Fibroblast of skin of left quadriceps (primary cell): ENCODE data around the gene TXNL1.
"Not testable (repeated sequence)": the region's sequence is repeated elsewhere in the genome, so short reads cannot be mapped to it uniquely, and the experiment has no call there.

Source experiments
- DNase-seq, 2 experiments: peaks; one replicate each; pipeline ENCODE4 v3.0.0-alpha.2; 2013; ENCODE audit warnings: low read depth in 2 of 2

TXNL1 gene

DNA sequence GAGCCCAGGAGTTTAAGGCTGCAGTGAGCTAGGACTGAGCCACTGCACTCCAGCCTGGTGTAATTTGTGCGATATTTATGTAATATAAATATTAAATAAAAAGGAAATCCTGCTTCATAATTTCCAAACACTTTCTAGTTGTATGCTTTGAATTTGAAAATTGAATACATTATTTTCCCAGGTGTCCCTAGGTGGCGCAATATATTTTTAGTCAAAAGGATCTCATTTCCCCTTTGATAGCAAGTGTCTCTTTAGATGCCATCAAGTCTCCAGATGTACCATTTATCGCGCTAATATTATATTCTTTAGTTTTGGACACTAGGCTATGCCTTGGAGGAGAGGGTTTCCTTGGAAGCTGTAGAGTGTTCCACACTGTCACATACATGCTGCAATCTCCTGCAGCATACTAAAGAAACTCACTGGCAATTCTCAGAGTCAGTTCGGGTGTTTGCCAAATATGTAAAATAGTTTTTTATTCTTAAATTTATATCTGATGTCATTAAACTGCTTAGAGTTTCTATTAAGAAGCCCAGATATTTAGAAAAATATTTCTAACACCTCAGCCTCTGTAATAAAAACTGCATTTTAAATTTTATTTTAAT is 7.1 kb upstream of the TXNL1 start:
- no peak for DNase-seq

- DNase-seq: no peak
These were observed 5.0 kb upstream of the TXNL1 start for GRCh38 chr18:56643381-56643780.

- DNase-seq: no peak
These were observed 3.4 kb upstream of the TXNL1 start for GRCh38 chr18:56641714-56642337.

DNA sequence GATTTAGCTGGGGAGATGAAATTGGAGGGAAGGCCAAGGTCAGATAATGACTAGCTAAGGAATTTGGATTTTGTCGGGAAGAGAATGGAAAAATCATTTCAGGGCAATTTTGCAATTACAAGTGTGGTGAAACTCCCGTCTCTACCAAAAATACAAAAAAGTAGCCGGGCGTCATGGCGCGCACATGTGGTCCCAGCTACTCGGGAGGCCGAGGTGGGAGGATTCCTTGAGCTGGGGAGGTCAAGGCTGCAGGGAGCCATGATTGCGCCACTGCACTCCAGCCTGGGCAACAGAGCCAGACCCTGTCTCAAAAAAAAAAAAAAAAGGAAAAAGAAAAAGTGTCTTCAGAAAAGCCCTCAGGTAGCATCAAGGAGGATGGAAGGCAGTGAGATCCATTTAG is 1.2 kb upstream of the TXNL1 start:
- no peak for DNase-seq

DNA sequence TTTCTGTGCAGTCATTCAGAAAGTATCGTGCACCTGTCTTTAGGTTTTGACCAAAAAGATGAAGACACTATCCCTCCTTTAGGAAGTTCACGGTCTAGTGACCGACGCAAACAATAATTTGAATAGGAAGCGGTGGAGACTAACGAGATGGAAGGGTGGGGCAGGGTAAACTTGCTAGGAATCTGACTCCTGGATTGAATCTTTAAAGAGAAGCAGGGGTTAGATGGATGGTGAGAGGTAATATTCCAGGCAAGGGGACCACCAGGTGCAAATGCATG is 651 bp upstream of the TXNL1 start:
- DNase-seq: no peak

DNA sequence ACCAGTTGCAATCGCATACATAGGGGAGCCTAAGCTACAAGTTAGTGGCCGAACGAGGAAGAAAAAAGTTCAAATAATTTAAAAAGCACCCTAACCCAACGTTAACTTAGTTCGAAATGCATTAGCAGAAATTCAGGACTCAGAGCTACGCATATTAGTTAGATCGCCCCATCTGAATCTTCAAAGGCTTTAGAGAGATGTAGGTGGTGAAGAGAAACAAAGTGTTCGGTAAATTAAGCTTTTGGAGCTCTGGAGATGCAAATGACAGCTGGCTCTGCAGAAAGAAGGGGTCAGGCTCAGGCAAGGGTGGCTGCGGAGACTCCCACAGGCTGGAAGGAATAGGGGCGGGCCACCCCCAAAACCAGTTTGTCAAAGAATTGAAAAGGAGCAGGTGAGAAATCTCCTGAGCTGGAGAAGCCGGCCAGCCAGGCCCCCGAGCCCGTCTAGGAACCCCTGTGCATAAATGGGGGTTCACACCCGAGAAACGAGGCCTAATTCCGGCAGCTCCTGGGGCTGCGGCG is 621 bp downstream of the TXNL1 start:
- DNase-seq: no peak

DNA sequence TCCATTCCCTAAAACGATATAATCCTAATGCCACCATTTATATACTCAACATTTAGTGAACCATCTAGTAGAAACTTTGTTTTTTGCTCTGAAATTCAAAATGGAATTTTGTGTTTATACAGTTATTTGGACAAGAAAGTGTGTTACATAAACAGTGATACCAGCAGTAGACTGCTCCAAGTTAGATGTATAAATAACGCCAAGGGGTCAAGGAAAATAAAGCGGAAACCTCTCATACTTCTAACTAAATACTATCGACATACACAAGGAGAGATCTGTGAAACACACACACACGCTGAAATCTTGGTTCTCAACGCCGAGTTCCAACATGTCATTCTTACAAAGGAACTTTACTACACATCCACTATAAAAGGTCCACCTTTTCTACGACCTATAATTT is 1.2 kb downstream of the TXNL1 start:
- DNase-seq: no peak

DNA sequence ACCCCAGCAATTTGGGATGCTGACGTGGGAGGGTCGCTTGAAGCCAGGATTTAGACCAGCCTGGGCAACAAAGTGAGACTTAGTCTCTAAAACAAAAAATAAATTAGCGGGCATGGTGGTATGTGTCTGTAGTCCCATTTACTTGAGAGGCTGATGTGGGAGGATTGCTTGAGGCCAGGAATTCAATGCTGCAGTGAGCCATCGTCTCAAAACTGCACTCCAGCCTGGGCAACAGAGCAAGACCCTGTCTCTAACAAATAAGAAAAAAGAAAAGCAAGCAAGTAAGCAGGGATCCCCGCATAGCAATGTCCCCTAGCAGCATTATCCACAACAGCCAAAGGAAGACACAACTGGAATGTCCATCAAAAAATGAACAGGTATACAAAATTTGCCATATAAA is 3.4 kb downstream of the TXNL1 start:
- no peak for DNase-seq

GRCh38 chr18:56632070-56633022 is 6.0 kb downstream of the TXNL1 start:
- no peak for DNase-seq

DNA sequence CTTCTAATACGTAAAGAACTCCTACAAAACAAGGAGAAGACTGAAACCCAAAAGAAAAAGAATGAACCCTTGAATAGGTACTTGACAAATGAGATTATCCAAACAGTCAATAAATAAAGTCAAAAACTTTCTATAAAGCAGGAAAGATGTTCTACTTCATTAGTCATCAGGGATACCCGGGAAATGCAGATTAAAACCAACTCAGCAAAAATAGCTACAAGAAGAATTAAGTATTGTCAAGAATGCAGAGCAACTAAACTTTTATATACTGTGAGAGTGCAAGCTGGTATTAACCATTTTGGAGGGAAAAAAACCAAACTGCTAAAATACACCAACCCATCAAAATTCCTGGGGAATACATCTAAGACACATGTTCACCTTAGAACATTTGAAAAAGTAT is 10.4 kb downstream of the TXNL1 start:
- no peak for DNase-seq

DNA sequence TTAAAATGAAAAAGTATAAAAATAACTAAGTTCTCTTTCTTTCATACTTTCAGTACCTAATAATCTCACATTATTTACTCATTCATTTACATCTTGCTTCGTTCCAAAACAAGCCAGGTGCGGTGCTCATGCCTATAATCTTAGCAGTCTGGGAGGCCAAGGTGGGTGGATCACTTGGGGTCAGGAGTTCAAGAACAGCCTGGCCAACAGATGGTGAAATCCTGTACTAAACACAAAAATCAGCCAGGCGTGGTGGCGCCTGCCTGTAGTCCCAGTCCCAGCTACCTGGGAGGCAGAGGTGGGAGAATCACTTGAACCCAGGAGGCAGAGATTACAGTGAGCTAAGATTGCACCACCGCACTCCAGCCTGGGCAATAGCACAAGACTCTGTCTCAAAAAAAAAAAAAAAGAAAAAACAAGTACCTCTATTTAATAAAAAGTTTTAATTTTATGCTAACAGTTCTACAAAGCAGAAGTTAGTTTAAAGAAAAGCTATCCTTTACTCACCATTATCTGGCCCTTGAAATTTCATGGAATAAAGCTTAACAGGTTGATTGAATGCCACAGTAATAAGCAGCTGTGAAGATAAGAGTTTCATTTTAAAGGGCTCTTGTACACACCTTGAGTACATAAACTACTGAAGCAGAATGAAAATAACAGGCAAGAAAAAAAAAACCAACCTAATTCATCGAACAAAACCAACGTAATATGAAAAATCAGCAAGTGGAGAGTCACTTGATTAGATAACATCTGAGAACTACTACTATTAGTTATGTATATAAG is 22.5 kb downstream of the TXNL1 start:
- no peak for DNase-seq

GRCh38 chr18:56606618-56607017 is 31.8 kb downstream of the TXNL1 start:
- DNase-seq: no peak

GRCh38 chr18:56598422-56598821 is 40.0 kb downstream of the TXNL1 start:
- no peak for DNase-seq

GRCh38 chr18:56593906-56594305 is 44.5 kb downstream of the TXNL1 start:
- DNase-seq: no peak

DNA sequence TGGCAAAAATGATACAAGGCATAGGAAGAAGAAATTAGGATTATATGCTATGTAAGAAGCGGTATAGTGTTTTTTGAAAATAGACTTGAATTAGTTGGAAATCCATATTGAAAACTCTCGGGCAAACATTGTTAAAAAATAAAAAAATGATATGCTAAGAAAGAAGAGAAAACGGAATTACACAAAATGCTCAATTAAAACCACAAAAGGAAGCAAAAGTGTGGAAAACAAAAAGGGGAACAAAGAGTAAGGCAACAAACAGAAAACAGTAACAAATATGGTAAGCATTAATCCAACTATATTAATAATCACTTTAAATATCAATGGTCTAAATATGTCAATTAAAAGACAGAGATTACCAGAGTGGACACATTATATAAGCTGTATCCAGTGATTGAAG is 58.4 kb downstream of the TXNL1 start:
- DNase-seq: no peak

DNA sequence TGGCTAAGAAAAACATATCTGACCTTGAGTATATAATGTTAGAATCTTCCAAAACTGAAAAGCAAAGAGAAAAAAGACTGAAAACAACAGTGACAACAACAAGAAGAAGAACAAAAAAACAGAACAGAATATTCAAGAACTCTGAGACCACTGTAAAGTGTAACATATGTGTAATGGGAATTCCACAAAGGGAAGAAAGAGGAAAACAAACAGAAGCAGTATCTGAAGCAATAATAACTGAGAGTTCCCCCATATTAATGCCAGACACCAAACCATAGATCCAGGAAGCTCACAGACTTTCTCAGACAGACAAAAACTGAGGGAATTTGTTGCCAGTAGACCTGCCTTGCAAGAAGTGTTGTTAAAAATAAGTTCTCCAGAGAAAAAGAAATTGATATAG is 58.9 kb downstream of the TXNL1 start:
- DNase-seq: no peak

DNA sequence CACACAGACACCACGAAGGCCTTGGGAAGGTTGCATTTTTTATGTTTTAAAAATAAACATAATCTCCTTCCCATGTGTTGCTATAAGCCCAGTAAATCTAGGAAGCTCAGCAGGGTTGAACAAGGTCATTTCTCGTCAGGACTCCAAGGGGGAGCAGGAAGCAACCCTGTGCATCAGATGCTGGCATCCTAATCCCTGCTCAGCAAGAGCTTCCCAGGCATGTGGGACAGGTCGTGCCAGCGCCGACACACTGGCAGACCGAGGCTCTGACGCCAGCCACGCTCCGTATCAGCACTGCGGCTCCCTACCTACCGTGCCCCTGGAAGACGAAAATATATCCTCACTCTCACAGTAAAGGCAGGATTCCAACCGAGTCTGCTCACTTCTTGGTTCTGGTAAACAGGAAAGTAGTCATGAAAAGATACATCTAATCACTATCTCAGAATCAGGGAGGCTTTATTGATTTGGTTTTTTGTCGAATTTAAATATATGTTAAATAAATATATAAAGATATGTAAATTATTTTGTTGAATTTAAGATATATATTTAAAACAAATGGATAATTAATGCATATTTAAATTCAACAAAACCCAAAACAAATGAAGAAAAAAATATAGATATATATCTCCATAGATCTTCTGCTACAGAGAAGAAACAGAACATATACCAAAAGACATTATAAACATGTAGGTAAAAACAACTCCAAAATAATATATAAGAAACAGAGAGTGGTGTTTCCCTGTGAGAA is 61.4 kb downstream of the TXNL1 start:
- DNase-seq: no peak

- peak; percentile 47 to 55 for DNase-seq
These were observed 62.4 kb downstream of the TXNL1 start for GRCh38 chr18:56575819-56576663.

- no peak for DNase-seq
These were observed 63.5 kb downstream of the TXNL1 start for GRCh38 chr18:56574861-56575260.

DNA sequence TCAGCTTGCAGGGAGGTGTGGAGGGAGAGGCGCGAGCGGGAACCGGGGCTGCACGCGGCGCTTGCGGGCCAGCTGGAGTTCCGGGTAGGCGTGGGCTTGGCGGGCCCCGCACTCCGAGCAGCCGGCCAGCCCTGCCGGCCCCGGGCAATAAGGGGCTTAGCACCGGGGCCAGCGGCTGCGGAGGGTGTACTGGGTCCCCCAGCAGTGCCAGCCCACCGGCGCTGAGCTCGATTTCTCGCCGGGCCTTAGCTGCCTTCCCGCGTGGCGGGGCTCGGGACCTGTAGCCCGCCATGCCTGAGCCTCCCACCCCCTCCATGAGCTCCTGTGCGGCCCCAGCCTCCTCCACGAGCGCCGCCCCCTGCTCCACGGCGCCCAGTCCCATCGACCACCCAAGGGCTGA is 66.1 kb downstream of the TXNL1 start:
- DNase-seq: not testable (repeated sequence)
